ENCODE results near the gene SEMA4G.

The SEMA4G gene

GRCh38 chr10:101007915-101008822 lies 38.9 kb downstream of the SEMA4G start:
- no peak for DNase-seq

- no peak for DNase-seq
Measured at GRCh38 chr10:101008823-101009423, 39.6 kb downstream of the SEMA4G start.

GRCh38 chr10:101010329-101010728 lies 41.0 kb downstream of the SEMA4G start:
- DNase-seq: no peak

GRCh38 chr10:101011517-101012423 lies 42.5 kb downstream of the SEMA4G start:
- no peak for DNase-seq

- DNase-seq: peak; percentile 21
Measured at GRCh38 chr10:101012525-101013364, 43.4 kb downstream of the SEMA4G start.

GRCh38 chr10:101013365-101013825 lies 44.1 kb downstream of the SEMA4G start:
- no peak for DNase-seq

GRCh38 chr10:101014230-101014884 lies 45.1 kb downstream of the SEMA4G start:
- DNase-seq: no peak

- DNase-seq: no peak
Measured at GRCh38 chr10:101014966-101015581, 45.8 kb downstream of the SEMA4G start.

GRCh38 chr10:101015582-101015973 lies 46.3 kb downstream of the SEMA4G start:
- no peak for DNase-seq

GRCh38 chr10:101016814-101017213 lies 47.5 kb downstream of the SEMA4G start:
- no peak for DNase-seq

- DNase-seq: no peak
Measured at GRCh38 chr10:101018118-101018599, 48.9 kb downstream of the SEMA4G start.

- DNase-seq: no peak
Measured at GRCh38 chr10:101018600-101019439, 49.5 kb downstream of the SEMA4G start.
